Loucy (cell line): ENCODE data around the gene TRIM21.
"Not testable (repeated sequence)": the region's sequence is repeated elsewhere in the genome, so short reads cannot be mapped to it uniquely, and the experiment has no call there.

Experiments used
- H2AFZ ChIP-seq: fragments of 200-600 bp; sonication (generic); 2 replicates; pipeline ENCODE4 v1.6.0; 2016; ENCODE audit warnings: antibody characterized with exemption, mild to moderate bottlenecking, low read length, moderate library complexity
- H3F3A ChIP-seq: fragments of 200-600 bp; 2 replicates; pipeline ENCODE4 v1.6.0; 2016; ENCODE audit warnings: antibody characterized with exemption, low read depth, mild to moderate bottlenecking
- H3K27me3 ChIP-seq: fragments of 200-600 bp; sonication (generic); 2 replicates; pipeline ENCODE4 v1.6.1; 2014; ENCODE audit warnings: low read length, mild to moderate bottlenecking; ENCODE audit not compliant: insufficient read depth, poor library complexity, severe bottlenecking
- H3K36me3 ChIP-seq: fragments of 200-600 bp; sonication (generic); 2 replicates; pipeline ENCODE4 v1.6.1; 2016; ENCODE audit warnings: low read length; ENCODE audit not compliant: insufficient read depth
- H3K4me1 ChIP-seq: fragments of 200-600 bp; sonication (generic); 2 replicates; pipeline ENCODE4 v1.5.1; 2014; ENCODE audit warnings: low read length, mild to moderate bottlenecking; ENCODE audit not compliant: insufficient read depth, poor library complexity, severe bottlenecking
- H3K4me2 ChIP-seq: fragments of 200-600 bp; sonication (generic); 2 replicates; pipeline ENCODE4 v1.6.0; 2014; ENCODE audit warnings: antibody characterized with exemption, low read length, low read depth, mild to moderate bottlenecking; ENCODE audit not compliant: poor library complexity, severe bottlenecking
- H3K4me3 ChIP-seq: fragments of 200-600 bp; sonication (generic); 2 replicates; pipeline ENCODE4 v1.5.1; 2014; ENCODE audit warnings: low read length, mild to moderate bottlenecking, mixed read lengths; ENCODE audit not compliant: poor library complexity, severe bottlenecking
- H3K79me2 ChIP-seq: fragments of 200-600 bp; sonication (generic); 2 replicates; pipeline ENCODE4 v1.6.1; 2014; ENCODE audit warnings: low read length; ENCODE audit not compliant: insufficient read depth
- H3K9ac ChIP-seq: fragments of 200-600 bp; sonication (generic); 2 replicates; pipeline ENCODE4 v1.6.0; 2014; ENCODE audit warnings: mild to moderate bottlenecking, low read depth, low read length, moderate library complexity; ENCODE audit not compliant: poor library complexity, severe bottlenecking
- H3K9me2 ChIP-seq: fragments of 200-600 bp; sonication (generic); replicated peaks from 2 replicates; pipeline ENCODE4 v1.6.1; 2016; ENCODE audit warnings: low read depth, low read length, mixed read lengths
- H3K9me3 ChIP-seq: fragments of 200-600 bp; sonication (generic); 2 replicates; pipeline ENCODE4 v1.6.1; 2014; ENCODE audit warnings: mild to moderate bottlenecking, antibody characterized with exemption, low read length, low read depth; ENCODE audit not compliant: insufficient read depth
- H4K20me1 ChIP-seq: fragments of 200-600 bp; sonication (generic); 2 replicates; pipeline ENCODE4 v1.6.0; 2014; ENCODE audit warnings: antibody characterized with exemption, low read length, mild to moderate bottlenecking; ENCODE audit not compliant: insufficient read depth, poor library complexity, severe bottlenecking
- EZH2phosphoT487 ChIP-seq: fragments of 200-600 bp; IDR thresholded peaks from 2 replicates; pipeline ENCODE4 v1.6.1; 2018; ENCODE audit warnings: antibody characterized with exemption, mild to moderate bottlenecking, moderate library complexity, borderline replicate concordance
- TF ChIP-seq, protein P1 (sequence below): fragments of 200-600 bp; sonication (generic); conservative IDR thresholded peaks from 2 replicates; pipeline ENCODE4 v1.5.1; 2014; ENCODE audit warnings: mild to moderate bottlenecking, antibody characterized with exemption, low read length

The TRIM21 gene

DNA sequence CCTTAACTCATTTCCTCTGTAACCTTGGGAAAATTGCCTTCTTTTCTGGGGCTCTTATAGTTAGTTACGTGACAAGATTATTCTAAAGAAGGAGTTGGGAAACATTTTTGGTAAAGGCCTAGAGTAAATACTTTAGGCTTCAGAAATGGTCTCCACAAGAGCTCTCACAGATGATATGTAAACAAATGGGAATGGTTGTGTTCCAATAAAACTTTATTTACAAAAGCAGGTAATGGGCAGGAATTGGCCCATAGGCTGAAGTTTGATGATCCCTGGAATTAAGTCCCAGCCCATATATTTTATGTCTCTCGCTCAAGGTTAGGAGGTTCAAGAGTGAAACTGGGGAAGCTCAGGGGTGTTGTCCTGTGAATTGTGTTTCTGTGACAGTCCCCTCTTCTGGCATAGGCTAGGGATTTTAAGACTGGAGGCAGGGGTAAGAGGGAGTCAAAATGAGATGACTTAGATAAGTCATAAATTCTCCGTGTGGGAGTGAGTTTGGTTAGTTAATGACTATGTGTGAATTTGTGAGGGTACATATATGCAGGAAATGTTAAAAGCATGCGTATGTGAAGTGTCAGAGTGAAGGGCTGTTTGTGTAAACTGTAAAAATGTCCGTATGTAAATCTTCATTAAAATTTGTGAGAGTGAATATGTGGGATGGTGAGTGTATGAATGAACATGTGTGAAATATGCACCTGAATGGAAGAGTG lies 17.9 kb downstream of the TRIM21 start:
- no peaks in the 10 kb centered on the region for H3F3A ChIP-seq
- H3K9ac ChIP-seq = no peak overlapping the region
- no peaks in the 10 kb centered on the region for H3K9me2 ChIP-seq
- H3K79me2 ChIP-seq = no peaks in the 10 kb centered on the region
- no peaks in the 10 kb centered on the region for H4K20me1 ChIP-seq
- no peaks in the 10 kb centered on the region for H3K4me1 ChIP-seq
- H3K4me2 ChIP-seq = no peak overlapping the region
- H3K9me3 ChIP-seq = no peaks in the 10 kb centered on the region
- TF ChIP-seq, protein P1, sequence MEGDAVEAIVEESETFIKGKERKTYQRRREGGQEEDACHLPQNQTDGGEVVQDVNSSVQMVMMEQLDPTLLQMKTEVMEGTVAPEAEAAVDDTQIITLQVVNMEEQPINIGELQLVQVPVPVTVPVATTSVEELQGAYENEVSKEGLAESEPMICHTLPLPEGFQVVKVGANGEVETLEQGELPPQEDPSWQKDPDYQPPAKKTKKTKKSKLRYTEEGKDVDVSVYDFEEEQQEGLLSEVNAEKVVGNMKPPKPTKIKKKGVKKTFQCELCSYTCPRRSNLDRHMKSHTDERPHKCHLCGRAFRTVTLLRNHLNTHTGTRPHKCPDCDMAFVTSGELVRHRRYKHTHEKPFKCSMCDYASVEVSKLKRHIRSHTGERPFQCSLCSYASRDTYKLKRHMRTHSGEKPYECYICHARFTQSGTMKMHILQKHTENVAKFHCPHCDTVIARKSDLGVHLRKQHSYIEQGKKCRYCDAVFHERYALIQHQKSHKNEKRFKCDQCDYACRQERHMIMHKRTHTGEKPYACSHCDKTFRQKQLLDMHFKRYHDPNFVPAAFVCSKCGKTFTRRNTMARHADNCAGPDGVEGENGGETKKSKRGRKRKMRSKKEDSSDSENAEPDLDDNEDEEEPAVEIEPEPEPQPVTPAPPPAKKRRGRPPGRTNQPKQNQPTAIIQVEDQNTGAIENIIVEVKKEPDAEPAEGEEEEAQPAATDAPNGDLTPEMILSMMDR = no peak
- TF ChIP-seq EZH2phosphoT487 = no peak
- peaks cover 4% of the 10 kb centered on the region for H3K27me3 ChIP-seq
- H3K36me3 ChIP-seq = no peaks in the 10 kb centered on the region
- H3K4me3 ChIP-seq = no peak overlapping the region
- no peak overlapping the region for H2AFZ ChIP-seq

DNA sequence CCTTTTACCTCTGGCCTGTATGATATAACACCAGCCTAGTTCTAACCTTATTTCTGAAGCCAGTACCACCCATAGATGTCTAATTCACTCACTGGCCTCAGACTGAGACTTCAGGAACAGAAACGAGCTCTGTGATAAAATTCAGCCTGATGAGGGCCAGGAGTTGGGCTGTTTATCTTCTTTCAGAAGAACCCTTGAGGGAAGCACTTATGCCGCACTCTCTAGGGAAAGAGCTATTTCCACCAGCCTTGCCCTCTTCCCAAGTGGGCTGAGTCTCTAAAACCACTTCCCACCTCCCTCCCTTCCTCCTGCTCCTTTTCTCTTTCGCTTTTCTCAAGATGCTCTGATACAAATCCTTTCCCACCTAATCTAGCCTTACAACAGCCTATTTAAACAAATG lies 23.3 kb downstream of the TRIM21 start:
- no peak for TF ChIP-seq EZH2phosphoT487
- TF ChIP-seq, protein P1 = no peak
- no peak overlapping the region for H3K9ac ChIP-seq
- H3K9me3 ChIP-seq = no peaks in the 10 kb centered on the region
- H2AFZ ChIP-seq = no peak overlapping the region
- H3K27me3 ChIP-seq = peaks cover 4% of the 10 kb centered on the region
- H3K4me1 ChIP-seq = no peaks in the 10 kb centered on the region
- no peak overlapping the region for H3K4me3 ChIP-seq
- no peak overlapping the region for H3K4me2 ChIP-seq
- no peaks in the 10 kb centered on the region for H3K9me2 ChIP-seq
- H4K20me1 ChIP-seq = no peaks in the 10 kb centered on the region
- H3F3A ChIP-seq = no peaks in the 10 kb centered on the region
- H3K36me3 ChIP-seq = no peaks in the 10 kb centered on the region
- no peaks in the 10 kb centered on the region for H3K79me2 ChIP-seq

DNA sequence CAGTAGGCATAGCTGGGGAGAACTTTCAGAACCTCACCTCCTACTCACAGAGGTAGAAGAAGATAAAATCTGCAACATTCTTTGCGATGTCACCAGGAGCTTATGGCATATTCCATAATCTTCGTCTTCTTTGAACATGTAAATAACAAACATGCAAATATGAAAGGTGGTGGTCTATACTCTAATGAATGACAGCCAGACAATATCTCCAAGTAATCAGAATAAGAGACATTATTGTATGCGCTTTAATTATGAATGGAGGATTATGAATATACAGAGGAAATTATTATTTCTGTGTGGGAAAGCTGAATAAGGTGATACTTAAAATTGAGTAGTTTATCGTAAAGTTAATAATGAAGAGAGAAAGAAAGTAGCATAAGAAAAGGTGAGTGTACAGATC lies 25.2 kb downstream of the TRIM21 start, which contains the start of gene OR52B4:
Gene OR52B4, minus strand, starts transcription at position 101 of the 400 bp plus-strand sequence. Its CDS starts 91 bp downstream, at position 10.
- no peaks in the 10 kb centered on the region for H3K79me2 ChIP-seq
- no peak within 1 kb of the TSS for H3K9ac ChIP-seq
- no peak for TF ChIP-seq EZH2phosphoT487
- TF ChIP-seq, protein P1 = no peak
- no peaks in the 10 kb centered on the region for H3F3A ChIP-seq
- H4K20me1 ChIP-seq = no peaks in the 10 kb centered on the region
- no peaks in the 10 kb centered on the region for H3K9me2 ChIP-seq
- H3K27me3 ChIP-seq = peaks cover 4% of the 10 kb centered on the region
- H3K4me1 ChIP-seq = no peaks in the 10 kb centered on the region
- no peak within 1 kb of the TSS for H2AFZ ChIP-seq
- H3K4me2 ChIP-seq = no peak within 1 kb of the TSS
- H3K36me3 ChIP-seq = no peaks in the 10 kb centered on the region
- no peaks in the 10 kb centered on the region for H3K9me3 ChIP-seq
- H3K4me3 ChIP-seq = no peak within 1 kb of the TSS

DNA sequence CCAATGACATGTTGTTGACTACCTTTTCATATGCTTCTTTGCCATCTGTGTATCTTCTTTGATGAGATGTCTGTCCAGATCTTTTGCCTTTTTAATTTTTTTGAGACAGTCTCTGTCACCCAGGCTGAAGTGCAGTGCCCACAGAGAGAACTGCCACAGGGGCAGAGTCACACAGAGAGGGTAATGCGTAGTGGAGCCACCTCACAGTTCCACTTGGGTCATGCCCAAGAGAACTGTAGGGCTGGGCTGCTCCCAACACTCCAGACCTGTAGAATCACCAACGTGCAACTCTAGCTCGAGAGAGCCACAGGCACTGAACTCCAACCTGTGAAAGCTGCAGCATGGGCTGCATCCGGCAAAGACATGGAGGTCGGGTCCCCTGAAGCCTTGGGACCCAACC lies 45.4 kb downstream of the TRIM21 start:
- not testable (repeated sequence) for H3F3A ChIP-seq, H3K9me2 ChIP-seq, H4K20me1 ChIP-seq, H3K4me1 ChIP-seq, H3K79me2 ChIP-seq, H3K9me3 ChIP-seq, H3K4me2 ChIP-seq, H3K4me3 ChIP-seq, H3K9ac ChIP-seq, H2AFZ ChIP-seq, H3K36me3 ChIP-seq, H3K27me3 ChIP-seq

DNA sequence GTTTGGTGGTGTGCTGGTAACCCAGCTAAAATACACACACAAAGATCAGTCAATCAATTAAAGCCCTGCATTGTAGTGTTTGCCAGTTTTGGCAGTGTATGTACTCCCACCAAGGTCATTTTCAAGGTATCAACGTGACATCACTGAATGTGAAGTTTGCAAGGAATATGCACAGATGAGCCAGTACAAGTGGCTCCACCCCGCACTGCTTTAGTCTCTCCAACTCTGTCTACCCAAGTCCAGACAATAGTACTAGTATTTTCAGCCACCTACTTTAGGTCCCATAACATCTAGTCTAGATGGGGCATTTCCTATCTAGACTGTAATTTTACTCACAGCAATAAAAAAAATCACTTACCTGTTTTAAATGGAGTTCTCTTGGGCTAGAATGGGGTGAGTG lies 48.1 kb downstream of the TRIM21 start:
- H3K4me1 ChIP-seq, H4K20me1 ChIP-seq, H3K36me3 ChIP-seq, H3K79me2 ChIP-seq, H2AFZ ChIP-seq, H3K4me3 ChIP-seq, H3K9ac ChIP-seq, H3K9me3 ChIP-seq, H3K9me2 ChIP-seq, H3K27me3 ChIP-seq, H3F3A ChIP-seq, H3K4me2 ChIP-seq: not testable (repeated sequence)
